SU-DHL-6 (cell line): Measurements from ENCODE around the gene CDC42EP3.

Experiments
- H2AFZ ChIP-seq: fragments of 200-600 bp; sonication (generic); 2 replicates; pipeline ENCODE4 v1.6.1; 2014; ENCODE audit warnings: low read depth, mild to moderate bottlenecking, moderate library complexity, mixed read lengths, antibody characterized with exemption, low read length; ENCODE audit not compliant: severe bottlenecking
- H3F3A ChIP-seq: fragments of 200-600 bp; shearing (Covaris generic); 2 replicates; pipeline ENCODE4 v1.6.0; 2016; ENCODE audit warnings: antibody characterized with exemption, mild to moderate bottlenecking; ENCODE audit not compliant: insufficient read depth
- H3K27ac ChIP-seq: fragments of 200-600 bp; sonication (generic); 2 replicates; pipeline ENCODE4 v1.5.1; 2016; ENCODE audit warnings: low read depth, mild to moderate bottlenecking, low read length, moderate library complexity, mixed read lengths
- H3K27me3 ChIP-seq: fragments of 200-600 bp; sonication (generic), shearing (Covaris generic); 2 replicates; pipeline ENCODE4 v1.6.0; 2014; ENCODE audit warnings: mild to moderate bottlenecking, low read length
- H3K36me3 ChIP-seq: fragments of 200-600 bp; sonication (generic); 2 replicates; pipeline ENCODE4 v1.6.1; 2014; ENCODE audit warnings: mild to moderate bottlenecking, low read length, mixed read lengths
- H3K4me2 ChIP-seq: fragments of 300-600, 200-600 bp; shearing (Covaris generic), sonication (generic); 2 replicates; pipeline ENCODE4 v1.6.0; 2014; ENCODE audit warnings: low read length, low read depth, mild to moderate bottlenecking; ENCODE audit not compliant: poor library complexity, severe bottlenecking
- H3K4me3 ChIP-seq: fragments of 200-600 bp; sonication (generic); 2 replicates; pipeline ENCODE4 v1.5.1; 2014; ENCODE audit warnings: antibody characterized with exemption, low read length, mild to moderate bottlenecking, mixed read lengths; ENCODE audit not compliant: insufficient read depth, poor library complexity, severe bottlenecking
- H3K79me2 ChIP-seq: fragments of 200-600 bp; sonication (generic); 2 replicates; pipeline ENCODE4 v1.6.1; 2014; ENCODE audit warnings: mild to moderate bottlenecking, low read length, moderate library complexity; ENCODE audit not compliant: insufficient read depth
- H3K9ac ChIP-seq: fragments of 200-600 bp; sonication (generic); 2 replicates; pipeline ENCODE4 v1.7.0; 2014; ENCODE audit warnings: mild to moderate bottlenecking, low read length
- H3K9me2 ChIP-seq: fragments of 200-600 bp; sonication (generic); replicated peaks from 2 replicates; pipeline ENCODE4 v1.6.1; 2014; ENCODE audit warnings: low read length; ENCODE audit not compliant: insufficient read depth
- H3K9me3 ChIP-seq: fragments of 200-600 bp; sonication (generic); 2 replicates; pipeline ENCODE4 v1.6.1; 2014; ENCODE audit warnings: low read length, mixed read lengths; ENCODE audit not compliant: insufficient read depth
- H4K20me1 ChIP-seq: fragments of 200-600 bp; sonication (generic); 2 replicates; pipeline ENCODE4 v1.6.1; 2014; ENCODE audit warnings: low read depth, mild to moderate bottlenecking, antibody characterized with exemption, low read length, moderate library complexity, mixed read lengths
- EZH2phosphoT487 ChIP-seq: fragments of 200-600 bp; sonication (generic), shearing (Covaris generic); conservative IDR thresholded peaks from 2 replicates; pipeline ENCODE4 v1.6.1; 2018; ENCODE audit warnings: mild to moderate bottlenecking, antibody characterized with exemption, low read length, moderate library complexity, mixed read lengths
- TF ChIP-seq, protein P1 (sequence below): fragments of 200-600 bp; sonication (generic); IDR thresholded peaks from one replicate; pipeline ENCODE4 v1.5.1; 2017; ENCODE audit warnings: antibody characterized with exemption, mild to moderate bottlenecking, low read length, moderate library complexity; ENCODE audit not compliant: insufficient read depth, poor library complexity, severe bottlenecking

Gene CDC42EP3

DNA sequence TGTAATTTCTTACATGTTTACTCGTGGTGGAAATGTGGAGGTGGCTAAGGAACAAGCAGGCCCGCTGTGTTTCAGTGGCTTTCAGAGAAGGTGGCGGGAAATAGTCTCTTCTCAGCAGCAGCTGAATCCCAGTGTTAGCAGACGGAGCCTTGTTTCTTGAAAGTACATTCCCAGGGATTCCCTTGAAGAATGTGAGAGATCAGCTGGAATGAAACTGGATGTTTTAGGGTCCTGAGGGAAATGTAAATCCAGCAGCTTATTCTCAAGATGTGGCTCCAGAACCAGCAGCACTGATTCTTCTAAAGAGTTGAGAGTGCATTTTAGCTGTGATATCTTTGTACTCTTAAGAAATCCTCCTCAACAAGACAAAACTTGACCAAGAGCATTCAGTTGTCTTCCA is 59.1 kb downstream of the CDC42EP3 start:
- Histone ChIP-seq H3K4me3 (no peak overlapping the region), H3K36me3 (no peaks in the 10 kb centered on the region), H4K20me1 (no peaks in the 10 kb centered on the region), H2AFZ (no peak overlapping the region), H3K9me2 (no peaks in the 10 kb centered on the region), H3K27ac (no peak overlapping the region), H3K9me3 (no peaks in the 10 kb centered on the region), H3F3A (no peaks in the 10 kb centered on the region), H3K4me2 (no peak overlapping the region), H3K9ac (no peak overlapping the region), H3K27me3 (no peaks in the 10 kb centered on the region), H3K79me2 (no peaks in the 10 kb centered on the region)
- TF ChIP-seq, protein P1, sequence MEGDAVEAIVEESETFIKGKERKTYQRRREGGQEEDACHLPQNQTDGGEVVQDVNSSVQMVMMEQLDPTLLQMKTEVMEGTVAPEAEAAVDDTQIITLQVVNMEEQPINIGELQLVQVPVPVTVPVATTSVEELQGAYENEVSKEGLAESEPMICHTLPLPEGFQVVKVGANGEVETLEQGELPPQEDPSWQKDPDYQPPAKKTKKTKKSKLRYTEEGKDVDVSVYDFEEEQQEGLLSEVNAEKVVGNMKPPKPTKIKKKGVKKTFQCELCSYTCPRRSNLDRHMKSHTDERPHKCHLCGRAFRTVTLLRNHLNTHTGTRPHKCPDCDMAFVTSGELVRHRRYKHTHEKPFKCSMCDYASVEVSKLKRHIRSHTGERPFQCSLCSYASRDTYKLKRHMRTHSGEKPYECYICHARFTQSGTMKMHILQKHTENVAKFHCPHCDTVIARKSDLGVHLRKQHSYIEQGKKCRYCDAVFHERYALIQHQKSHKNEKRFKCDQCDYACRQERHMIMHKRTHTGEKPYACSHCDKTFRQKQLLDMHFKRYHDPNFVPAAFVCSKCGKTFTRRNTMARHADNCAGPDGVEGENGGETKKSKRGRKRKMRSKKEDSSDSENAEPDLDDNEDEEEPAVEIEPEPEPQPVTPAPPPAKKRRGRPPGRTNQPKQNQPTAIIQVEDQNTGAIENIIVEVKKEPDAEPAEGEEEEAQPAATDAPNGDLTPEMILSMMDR, result no peak
- no peak for TF ChIP-seq EZH2phosphoT487

DNA sequence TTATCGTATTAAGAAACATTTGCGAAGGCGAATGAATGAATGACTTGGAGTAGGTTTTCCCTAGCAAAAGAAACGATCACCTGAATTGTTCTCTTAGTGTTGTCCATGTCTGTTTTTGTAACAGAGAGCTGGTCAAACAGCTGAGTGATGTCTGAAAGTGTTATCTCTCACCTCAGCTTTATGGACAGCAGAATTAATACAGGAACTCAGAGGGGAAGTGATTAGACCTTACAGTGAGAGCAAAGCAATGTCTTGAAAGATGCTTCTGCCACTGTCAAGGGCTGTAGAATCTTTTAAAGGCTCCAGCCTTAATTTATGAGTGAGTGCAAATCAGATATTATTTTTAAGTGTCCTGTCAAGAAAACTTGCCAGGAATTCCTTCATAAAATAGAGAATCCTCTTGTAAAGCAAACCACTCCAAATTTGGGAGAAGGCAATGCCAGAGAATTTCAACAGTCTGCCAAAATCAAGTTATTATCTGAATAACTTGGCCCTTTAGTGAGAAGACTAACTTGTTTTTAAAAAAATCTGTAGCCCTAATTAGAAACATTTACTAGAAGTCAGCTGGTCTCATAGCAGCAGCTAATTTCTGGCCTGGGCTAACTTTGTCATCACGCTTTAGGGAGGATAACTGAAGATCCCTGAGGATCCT is 60.7 kb downstream of the CDC42EP3 start:
- H3F3A ChIP-seq, result no peaks in the 10 kb centered on the region
- H3K27ac ChIP-seq, result no peak overlapping the region
- no peak overlapping the region for H3K9ac ChIP-seq
- H3K4me3 ChIP-seq, result no peak overlapping the region
- no peaks in the 10 kb centered on the region for H3K36me3 ChIP-seq
- no peaks in the 10 kb centered on the region for H3K9me3 ChIP-seq
- H3K9me2 ChIP-seq, result no peaks in the 10 kb centered on the region
- no peaks in the 10 kb centered on the region for H3K27me3 ChIP-seq
- no peak overlapping the region for H3K4me2 ChIP-seq
- no peaks in the 10 kb centered on the region for H4K20me1 ChIP-seq
- no peaks in the 10 kb centered on the region for H3K79me2 ChIP-seq
- TF ChIP-seq, protein P1, result no peak
- no peak for TF ChIP-seq EZH2phosphoT487
- no peak overlapping the region for H2AFZ ChIP-seq

DNA sequence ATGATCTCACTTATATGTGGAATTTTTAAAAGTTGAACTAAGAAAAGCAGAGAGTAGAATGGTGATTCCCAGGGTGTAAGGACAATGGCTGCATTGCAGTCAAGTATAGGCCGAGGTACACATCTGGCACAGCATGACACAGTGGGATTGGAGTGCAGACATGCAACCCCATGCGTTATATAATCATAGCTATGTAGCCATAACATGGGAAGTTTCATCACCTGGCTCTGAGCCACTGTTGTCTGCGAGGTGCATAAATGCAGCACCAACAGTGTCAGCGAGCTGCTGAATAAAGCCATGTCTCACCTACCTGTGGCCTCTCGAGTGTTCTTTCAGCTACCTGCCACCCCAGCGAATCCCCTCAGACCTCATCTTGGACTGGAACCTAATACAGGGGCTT is 61.7 kb downstream of the CDC42EP3 start:
- Histone ChIP-seq H3K79me2 (no peaks in the 10 kb centered on the region), H3F3A (no peaks in the 10 kb centered on the region), H3K4me3 (no peak overlapping the region), H2AFZ (no peak overlapping the region), H3K9me3 (no peaks in the 10 kb centered on the region), H3K36me3 (no peaks in the 10 kb centered on the region), H3K27me3 (no peaks in the 10 kb centered on the region), H4K20me1 (no peaks in the 10 kb centered on the region), H3K4me2 (no peak overlapping the region), H3K27ac (no peak overlapping the region), H3K9me2 (no peaks in the 10 kb centered on the region), H3K9ac (no peak overlapping the region)
- TF ChIP-seq EZH2phosphoT487, result no peak
- TF ChIP-seq, protein P1, result no peak
